ENCODE data around the gene TNFRSF6B. TPM values are rescaled to one million over a fixed set of nuclear protein-coding genes. Genes with fewer than 3 reads are reported as not detected.

Gene TNFRSF6B
- total and polyA plus RNA-seq, 2 of the 4 experiments (the other 2 are of a cell fraction): 1.3 to 11.0 TPM

DNA sequence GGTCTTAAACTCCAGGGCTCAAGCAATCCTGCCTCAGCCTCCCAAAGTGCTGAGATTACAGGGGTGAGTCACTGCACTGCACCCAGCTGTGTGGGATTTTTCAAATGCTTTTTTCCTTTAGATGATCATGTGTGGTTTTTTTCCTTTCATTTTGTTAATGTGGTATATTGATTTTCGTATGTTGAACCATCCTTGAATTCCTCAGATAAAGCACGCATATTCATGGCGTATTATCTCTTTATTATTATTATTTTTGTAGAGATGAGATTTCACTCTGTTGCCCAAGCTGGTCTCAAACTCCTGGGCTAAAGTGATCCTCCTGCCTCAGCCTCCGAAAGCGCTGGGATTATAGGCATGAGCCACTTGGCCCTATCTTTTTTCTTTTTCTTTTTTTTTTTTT, 18.4 kb downstream of the TNFRSF6B start:
- Histone ChIP-seq H3K9ac (ENCODE audit: low read depth, low read length) (no peak overlapping the region), H3K4me1 (ENCODE audit: control insufficient read depth, insufficient read depth, low read length) (no peaks in the 10 kb centered on the region), H2BK120ac (ENCODE audit: low read depth, low read length) (no peak overlapping the region), H2AK5ac (ENCODE audit: low read depth, low read length) (no peak overlapping the region), H3K23ac (ENCODE audit: low read depth, low read length) (no peak overlapping the region), H3K4me3 (ENCODE audit: insufficient read depth, low read depth, low read length) (no peak overlapping the region), H2BK15ac (ENCODE audit: low read depth, low read length) (no peak overlapping the region), H4K20me1 (ENCODE audit: insufficient read depth, low read length) (peaks cover 4% of the 10 kb centered on the region; the same call in 1 of the 2 replicates), H4K5ac (ENCODE audit: low read depth, low read length) (no peak overlapping the region), H3K9me1 (ENCODE audit: insufficient read depth, low read length) (no peaks in the 10 kb centered on the region), H2BK20ac (ENCODE audit: low read depth, low read length) (no peak overlapping the region), H3K36me3 (ENCODE audit: control insufficient read depth, insufficient read depth, low read length) (peaks cover 37% of the 10 kb centered on the region), H2BK5ac (ENCODE audit: low read depth, low read length, poor library complexity, severe bottlenecking) (no peak overlapping the region), H3K79me1 (ENCODE audit: low read depth in 1 of 2, low read length in 2 of 2) (peaks cover 5 to 36% of the 10 kb centered on the region in 2 experiments), H3K27me3 (ENCODE audit: control insufficient read depth, insufficient read depth, low read length) (no peaks in the 10 kb centered on the region), H3K18ac (ENCODE audit: low read depth, low read length) (no peak overlapping the region), H2AK9ac (replicated peaks; ENCODE audit: low read depth, low read length, poor library complexity) (no peak overlapping the region), H3K4ac (ENCODE audit: low read depth, low read length) (no peak overlapping the region), H3K27ac (ENCODE audit: insufficient read depth, low read length) (no peak overlapping the region), H3K4me2 (ENCODE audit: low read depth, low read length) (no peak overlapping the region), H3K9me3 (ENCODE audit: control insufficient read depth, insufficient read depth, low read length) (peaks cover 4% of the 10 kb centered on the region), H4K91ac (ENCODE audit: insufficient read depth, low read depth, low read length) (no peak overlapping the region), H4K8ac (ENCODE audit: low read depth in 2 of 2, low read length in 2 of 2) (no peak overlapping the region), H3K56ac (ENCODE audit: extremely low read depth, insufficient read depth, low read length) (no peak overlapping the region), H2AFZ (replicated peaks; ENCODE audit: low read length, poor library complexity) (no peak overlapping the region), H3K14ac (replicated peaks; ENCODE audit: low read depth, low read length) (no peak overlapping the region)
- dilution Hi-C loops (cut with HindIII; ENCODE audit: low sequenced_read_pairs, unreplicated experiment): no loop called here
- ChIA-PET POLR2A (ENCODE audit: unreplicated experiment) (no interaction called here), CTCF (interaction anchor here (0.6 kb wide), 1 partner anchor 99 kb away, joined by 3 read pairs; no protein-coding TSS in a partner anchor)
- ATAC-seq (ENCODE audit: low read depth) (no peak), DNase-seq (no peak)
- in situ Hi-C loops (cut with MboI; ENCODE audit: low sequenced_read_pairs): no loop called here
- TF ChIP-seq MXI1 (IDR thresholded peaks at IDR 0.05; ENCODE audit: borderline replicate concordance, low read depth, low read length) (no peak), MAFK (IDR thresholded peaks at IDR 0.05; ENCODE audit: low read depth, low read length) (no peak), CEBPB (IDR thresholded peaks at IDR 0.05; ENCODE audit: low read depth, low read length) (no peak), RFX5 (IDR thresholded peaks at IDR 0.05; ENCODE audit: low read depth, low read length) (no peak), FOS (IDR thresholded peaks at IDR 0.05; ENCODE audit: low read depth, low read length) (no peak), RAD21 (IDR thresholded peaks at IDR 0.05; ENCODE audit: low read length) (no peak), POLR2A (IDR thresholded peaks at IDR 0.05; ENCODE audit: low read depth, low read length) (no peak), NFE2L2 (IDR thresholded peaks at IDR 0.05; ENCODE audit: low read depth, low read length) (no peak), SMC3 (IDR thresholded peaks at IDR 0.05; ENCODE audit: low read depth, low read length) (no peak), BHLHE40 (IDR thresholded peaks at IDR 0.05; ENCODE audit: low read depth, low read length) (no peak)
- TF ChIP-seq, protein P1, sequence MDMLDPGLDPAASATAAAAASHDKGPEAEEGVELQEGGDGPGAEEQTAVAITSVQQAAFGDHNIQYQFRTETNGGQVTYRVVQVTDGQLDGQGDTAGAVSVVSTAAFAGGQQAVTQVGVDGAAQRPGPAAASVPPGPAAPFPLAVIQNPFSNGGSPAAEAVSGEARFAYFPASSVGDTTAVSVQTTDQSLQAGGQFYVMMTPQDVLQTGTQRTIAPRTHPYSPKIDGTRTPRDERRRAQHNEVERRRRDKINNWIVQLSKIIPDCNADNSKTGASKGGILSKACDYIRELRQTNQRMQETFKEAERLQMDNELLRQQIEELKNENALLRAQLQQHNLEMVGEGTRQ (IDR thresholded peaks at IDR 0.05; ENCODE audit: low read depth, low read length): no peak
- TF ChIP-seq, protein P2, sequence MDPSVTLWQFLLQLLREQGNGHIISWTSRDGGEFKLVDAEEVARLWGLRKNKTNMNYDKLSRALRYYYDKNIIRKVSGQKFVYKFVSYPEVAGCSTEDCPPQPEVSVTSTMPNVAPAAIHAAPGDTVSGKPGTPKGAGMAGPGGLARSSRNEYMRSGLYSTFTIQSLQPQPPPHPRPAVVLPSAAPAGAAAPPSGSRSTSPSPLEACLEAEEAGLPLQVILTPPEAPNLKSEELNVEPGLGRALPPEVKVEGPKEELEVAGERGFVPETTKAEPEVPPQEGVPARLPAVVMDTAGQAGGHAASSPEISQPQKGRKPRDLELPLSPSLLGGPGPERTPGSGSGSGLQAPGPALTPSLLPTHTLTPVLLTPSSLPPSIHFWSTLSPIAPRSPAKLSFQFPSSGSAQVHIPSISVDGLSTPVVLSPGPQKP (IDR thresholded peaks at IDR 0.05; ENCODE audit: borderline replicate concordance, low read depth, low read length): no peak
- TF ChIP-seq, protein P3, sequence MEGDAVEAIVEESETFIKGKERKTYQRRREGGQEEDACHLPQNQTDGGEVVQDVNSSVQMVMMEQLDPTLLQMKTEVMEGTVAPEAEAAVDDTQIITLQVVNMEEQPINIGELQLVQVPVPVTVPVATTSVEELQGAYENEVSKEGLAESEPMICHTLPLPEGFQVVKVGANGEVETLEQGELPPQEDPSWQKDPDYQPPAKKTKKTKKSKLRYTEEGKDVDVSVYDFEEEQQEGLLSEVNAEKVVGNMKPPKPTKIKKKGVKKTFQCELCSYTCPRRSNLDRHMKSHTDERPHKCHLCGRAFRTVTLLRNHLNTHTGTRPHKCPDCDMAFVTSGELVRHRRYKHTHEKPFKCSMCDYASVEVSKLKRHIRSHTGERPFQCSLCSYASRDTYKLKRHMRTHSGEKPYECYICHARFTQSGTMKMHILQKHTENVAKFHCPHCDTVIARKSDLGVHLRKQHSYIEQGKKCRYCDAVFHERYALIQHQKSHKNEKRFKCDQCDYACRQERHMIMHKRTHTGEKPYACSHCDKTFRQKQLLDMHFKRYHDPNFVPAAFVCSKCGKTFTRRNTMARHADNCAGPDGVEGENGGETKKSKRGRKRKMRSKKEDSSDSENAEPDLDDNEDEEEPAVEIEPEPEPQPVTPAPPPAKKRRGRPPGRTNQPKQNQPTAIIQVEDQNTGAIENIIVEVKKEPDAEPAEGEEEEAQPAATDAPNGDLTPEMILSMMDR (conservative IDR thresholded peaks at IDR 0.05; ENCODE audit: low read depth, low read length): no peak
- WGBS, 2 experiments (ENCODE audit: extremely low coverage in 2 of 2, insufficient read length in 1 of 2): no CpG with 5 or more reads among the region's 5 CpGs
- BruUV-seq (replicated peaks): no TSS peak
- intact Hi-C loops (cut with micrococcal nuclease): no loop called here
